ENCODE results near the gene SMIM23. TPM values are rescaled to one million over a fixed set of nuclear protein-coding genes. Genes with fewer than 3 reads are reported as not detected.
"Not testable (repeated sequence)": the region's sequence is repeated elsewhere in the genome, so short reads cannot be mapped to it uniquely, and the experiment has no call there.

The SMIM23 gene
- total RNA-seq, 2 experiments from 2014 or later = not detected

DNA sequence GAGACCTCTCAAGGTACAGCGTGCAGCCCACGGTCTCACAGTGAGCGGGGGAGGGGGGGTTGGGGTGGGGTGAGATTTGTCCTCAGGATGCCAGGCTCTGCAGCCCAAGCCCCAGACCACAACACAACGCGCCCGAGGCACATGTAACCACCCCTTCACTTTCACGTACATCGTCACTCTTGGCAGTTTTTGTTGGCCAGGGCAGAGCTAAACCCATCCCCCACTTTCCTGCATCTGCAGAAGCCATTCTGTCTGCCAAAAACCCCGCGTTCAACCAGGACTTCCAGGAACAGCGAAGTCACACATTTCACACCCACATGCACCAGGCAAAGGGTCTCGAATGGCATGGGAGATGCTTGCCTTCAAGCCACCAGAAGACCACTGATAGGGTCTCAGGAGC lies 9.4 kb upstream of the SMIM23 start:
- Histone ChIP-seq H3K9me3 (ENCODE audit: low read length) (no peaks in the 10 kb centered on the region), H4K20me1 (ENCODE audit: insufficient read depth, low read length) (no peaks in the 10 kb centered on the region), H2AFZ (ENCODE audit: low read length) (no peak overlapping the region), H3K36me3 (ENCODE audit: insufficient read depth, low read length) (no peaks in the 10 kb centered on the region), H3K9me2 (ENCODE audit: insufficient read depth, low read length) (no peaks in the 10 kb centered on the region), H3K4me3 (ENCODE audit: low read depth, low read length, poor library complexity, severe bottlenecking) (no peak overlapping the region), H3K4me1 (ENCODE audit: insufficient read depth, low read length, poor library complexity, severe bottlenecking) (no peaks in the 10 kb centered on the region), H3K4me2 (ENCODE audit: low read length) (no peak overlapping the region), H3K27ac (ENCODE audit: low read depth, low read length, poor library complexity, severe bottlenecking) (no peak overlapping the region), H3K79me2 (ENCODE audit: insufficient read depth, low read depth, low read length) (no peaks in the 10 kb centered on the region)
- intact Hi-C loops (cut with micrococcal nuclease; ENCODE audit: unreplicated experiment) = no loop called here
- CTCF ChIA-PET (ENCODE audit: unreplicated experiment) = no interaction called here
- no peak for DNase-seq (ENCODE audit: low spot score)
- POLR2A ChIA-PET = no interaction called here
- BruUV-seq (replicated peaks) = no TSS peak
- no peak for TF ChIP-seq EZH2phosphoT487 (IDR thresholded peaks at IDR 0.05; ENCODE audit: borderline replicate concordance, low read depth, low read length)
- TF ChIP-seq, protein P1, sequence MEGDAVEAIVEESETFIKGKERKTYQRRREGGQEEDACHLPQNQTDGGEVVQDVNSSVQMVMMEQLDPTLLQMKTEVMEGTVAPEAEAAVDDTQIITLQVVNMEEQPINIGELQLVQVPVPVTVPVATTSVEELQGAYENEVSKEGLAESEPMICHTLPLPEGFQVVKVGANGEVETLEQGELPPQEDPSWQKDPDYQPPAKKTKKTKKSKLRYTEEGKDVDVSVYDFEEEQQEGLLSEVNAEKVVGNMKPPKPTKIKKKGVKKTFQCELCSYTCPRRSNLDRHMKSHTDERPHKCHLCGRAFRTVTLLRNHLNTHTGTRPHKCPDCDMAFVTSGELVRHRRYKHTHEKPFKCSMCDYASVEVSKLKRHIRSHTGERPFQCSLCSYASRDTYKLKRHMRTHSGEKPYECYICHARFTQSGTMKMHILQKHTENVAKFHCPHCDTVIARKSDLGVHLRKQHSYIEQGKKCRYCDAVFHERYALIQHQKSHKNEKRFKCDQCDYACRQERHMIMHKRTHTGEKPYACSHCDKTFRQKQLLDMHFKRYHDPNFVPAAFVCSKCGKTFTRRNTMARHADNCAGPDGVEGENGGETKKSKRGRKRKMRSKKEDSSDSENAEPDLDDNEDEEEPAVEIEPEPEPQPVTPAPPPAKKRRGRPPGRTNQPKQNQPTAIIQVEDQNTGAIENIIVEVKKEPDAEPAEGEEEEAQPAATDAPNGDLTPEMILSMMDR (conservative IDR thresholded peaks at IDR 0.05; ENCODE audit: low read length) = no peak

DNA sequence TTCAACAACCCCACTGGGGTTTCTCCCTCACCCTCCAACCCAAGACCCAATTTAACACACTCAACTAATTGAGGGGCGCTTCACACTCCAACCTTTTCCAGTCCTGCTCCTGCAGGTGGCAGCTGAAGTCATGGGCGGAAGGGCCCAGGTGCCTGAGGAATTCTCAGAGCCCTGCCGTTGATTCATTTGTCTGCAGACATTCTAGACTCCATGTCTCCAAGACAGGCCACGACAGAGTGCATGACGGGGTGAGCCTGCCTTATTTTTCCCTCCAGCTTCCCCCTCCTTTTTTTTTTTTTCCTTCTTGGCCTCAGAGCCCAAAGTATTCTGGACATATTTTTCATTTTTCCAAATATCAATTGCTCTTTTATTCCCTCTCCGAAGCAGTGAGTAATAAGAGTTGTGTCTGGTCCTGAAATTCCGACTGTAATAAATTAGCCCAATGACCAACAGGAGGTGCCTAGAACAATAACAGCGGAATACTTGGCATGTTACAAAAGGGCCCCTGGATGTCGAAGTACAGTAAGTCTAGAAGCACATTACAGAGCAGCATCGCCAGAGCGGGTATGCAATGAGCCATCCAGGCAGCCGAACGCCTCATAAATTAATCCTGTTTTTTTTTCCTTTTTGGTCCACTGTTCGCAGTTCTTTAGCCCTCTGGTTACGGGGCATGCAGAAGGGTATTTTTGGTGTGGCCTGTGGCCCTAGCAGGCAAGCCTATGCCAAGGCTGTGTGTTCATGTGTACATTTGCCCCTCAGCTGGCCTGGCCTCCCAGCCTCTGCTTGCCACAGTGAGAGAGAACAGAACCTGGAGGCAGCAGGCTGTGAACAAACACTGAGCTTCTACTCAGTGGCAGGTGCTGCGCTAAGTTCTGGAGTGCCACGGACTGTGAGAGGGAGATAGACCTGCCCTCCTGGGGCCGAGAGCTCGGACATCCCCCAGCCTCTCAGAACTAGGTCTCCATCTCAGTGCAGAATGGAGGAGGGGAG lies 8.6 kb upstream of the SMIM23 start:
- no TSS peak for BruUV-seq (replicated peaks)

DNA sequence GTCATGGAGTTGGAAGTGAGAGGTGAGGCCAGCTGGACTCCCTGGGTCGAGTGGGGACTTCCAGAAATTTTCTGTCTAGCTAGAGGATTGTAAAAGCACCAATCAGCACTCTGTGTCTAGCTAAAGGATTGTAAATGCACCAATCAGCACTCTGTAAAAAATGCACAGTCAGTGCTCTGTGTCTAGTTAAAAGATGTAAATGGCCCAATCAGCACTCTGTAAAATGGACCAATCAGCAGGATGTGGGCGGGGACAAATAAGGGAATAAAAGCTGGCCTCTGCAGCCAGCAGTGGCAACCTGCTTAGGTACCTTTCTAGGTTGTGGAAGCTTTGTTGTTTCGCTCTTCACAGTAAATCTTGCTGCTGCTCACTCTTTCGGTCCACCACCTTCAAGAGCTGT lies 3.9 kb upstream of the SMIM23 start:
- CTCF ChIA-PET (ENCODE audit: unreplicated experiment); H3K4me3 ChIP-seq (ENCODE audit: low read depth, low read length, poor library complexity, severe bottlenecking); H3K4me2 ChIP-seq (ENCODE audit: low read length); DNase-seq (ENCODE audit: low spot score); H3K9me2 ChIP-seq (ENCODE audit: insufficient read depth, low read length); H3K4me1 ChIP-seq (ENCODE audit: insufficient read depth, low read length, poor library complexity, severe bottlenecking); H4K20me1 ChIP-seq (ENCODE audit: insufficient read depth, low read length); H3K36me3 ChIP-seq (ENCODE audit: insufficient read depth, low read length); H3K27ac ChIP-seq (ENCODE audit: low read depth, low read length, poor library complexity, severe bottlenecking); H3K79me2 ChIP-seq (ENCODE audit: insufficient read depth, low read depth, low read length); BruUV-seq (replicated peaks); H2AFZ ChIP-seq (ENCODE audit: low read length); POLR2A ChIA-PET; H3K9me3 ChIP-seq (ENCODE audit: low read length); intact Hi-C loops (cut with micrococcal nuclease; ENCODE audit: unreplicated experiment): not testable (repeated sequence)

More for the DNA sequence above, 8.6 kb upstream of the SMIM23 start:
- Histone ChIP-seq H3K79me2 (ENCODE audit: insufficient read depth, low read depth, low read length) (no peaks in the 10 kb centered on the region), H3K27ac (ENCODE audit: low read depth, low read length, poor library complexity, severe bottlenecking) (no peak overlapping the region), H2AFZ (ENCODE audit: low read length) (no peak overlapping the region), H3K4me3 (ENCODE audit: low read depth, low read length, poor library complexity, severe bottlenecking) (no peak overlapping the region), H3K9me3 (ENCODE audit: low read length) (no peaks in the 10 kb centered on the region), H3K4me1 (ENCODE audit: insufficient read depth, low read length, poor library complexity, severe bottlenecking) (no peaks in the 10 kb centered on the region), H3K4me2 (ENCODE audit: low read length) (no peak overlapping the region), H3K9me2 (ENCODE audit: insufficient read depth, low read length) (no peaks in the 10 kb centered on the region), H3K36me3 (ENCODE audit: insufficient read depth, low read length) (no peaks in the 10 kb centered on the region), H4K20me1 (ENCODE audit: insufficient read depth, low read length) (no peaks in the 10 kb centered on the region)
- ChIA-PET CTCF (ENCODE audit: unreplicated experiment) (no interaction called here), POLR2A (no interaction called here)
- no peak for DNase-seq (ENCODE audit: low spot score)
- intact Hi-C loops (cut with micrococcal nuclease; ENCODE audit: unreplicated experiment) = no loop called here
- TF ChIP-seq, protein P1 (conservative IDR thresholded peaks at IDR 0.05; ENCODE audit: low read length) = no peak
- TF ChIP-seq EZH2phosphoT487 (IDR thresholded peaks at IDR 0.05; ENCODE audit: borderline replicate concordance, low read depth, low read length) = no peak

All from OCI-LY7 (cell line).